NCI-H774 (cell line): ENCODE results near the gene ENTPD7.
"Not testable (repeated sequence)": the region's sequence is repeated elsewhere in the genome, so short reads cannot be mapped to it uniquely, and the experiment has no call there.

Experiments used
- DNase-seq: peaks from one replicate; lab custom pipeline; 2025; lab: John Stamatoyannopoulos, UW

Gene ENTPD7

DNA sequence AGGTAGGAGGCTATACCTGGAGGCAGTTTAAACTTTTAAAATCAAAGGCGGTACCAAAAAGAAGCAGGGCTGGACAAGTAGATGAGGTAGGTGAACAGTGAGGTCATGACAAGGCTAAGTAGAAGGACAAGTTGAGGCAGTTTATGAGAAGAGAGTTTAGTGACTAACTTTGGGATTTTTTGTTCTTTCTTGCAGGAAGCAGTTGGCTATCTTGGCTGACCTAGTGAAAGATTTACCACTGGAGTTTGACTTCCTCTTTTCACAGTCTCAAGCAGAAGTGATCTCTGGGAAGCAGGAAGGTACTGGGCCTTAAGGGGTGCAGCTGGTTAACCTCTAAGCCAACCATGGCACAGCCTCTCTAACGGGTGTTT, 26.3 kb downstream of the ENTPD7 start:
- DNase-seq: no peak

- no peak for DNase-seq
Observed at GRCh38 chr10:99689461-99689860, 30.2 kb downstream of the ENTPD7 start.

- DNase-seq: no peak
Observed at GRCh38 chr10:99693933-99694583, 34.7 kb downstream of the ENTPD7 start.

DNA sequence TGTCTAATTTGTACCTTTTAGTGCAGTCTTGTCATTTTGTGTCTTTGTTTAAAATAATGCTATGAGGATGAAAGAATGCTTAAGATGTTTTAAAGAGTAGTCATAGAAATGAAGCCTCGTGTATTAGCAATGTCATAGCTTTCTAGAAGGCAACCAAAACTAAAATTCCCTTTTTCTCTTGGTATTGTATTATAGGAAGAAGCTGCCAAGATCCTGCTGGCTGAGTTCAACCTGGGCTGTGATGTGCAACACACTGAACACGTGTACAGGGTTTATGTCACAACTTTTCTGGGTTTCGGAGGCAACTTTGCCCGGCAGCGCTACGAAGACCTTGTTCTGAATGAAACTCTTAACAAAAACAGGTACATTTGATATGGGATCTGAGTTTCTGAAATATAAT, 36.5 kb downstream of the ENTPD7 start:
- DNase-seq: no peak

GRCh38 chr10:99698504-99699080, 39.3 kb downstream of the ENTPD7 start:
- no peak for DNase-seq

DNA sequence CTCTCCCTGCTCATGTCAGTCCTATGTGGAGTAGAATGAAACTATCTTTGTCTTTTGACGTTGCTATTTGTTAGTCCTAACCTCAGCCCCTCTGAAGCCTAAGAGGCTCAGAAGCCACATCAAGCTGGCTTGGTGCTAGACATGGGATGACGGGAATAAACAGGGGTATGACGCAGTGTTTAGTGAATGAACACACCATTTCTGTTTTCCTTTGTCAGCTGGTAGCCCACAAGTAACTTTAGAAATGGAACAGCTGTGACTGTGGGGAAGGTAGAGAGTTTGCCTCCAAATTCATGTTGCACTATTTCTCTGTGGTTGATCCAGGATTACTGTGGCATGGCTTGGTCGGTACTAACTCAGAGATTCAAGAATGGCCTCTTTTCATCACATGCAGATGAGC, 41.3 kb downstream of the ENTPD7 start:
- no peak for DNase-seq

- DNase-seq: no peak
Observed at GRCh38 chr10:99708428-99709012, 49.2 kb downstream of the ENTPD7 start.

DNA sequence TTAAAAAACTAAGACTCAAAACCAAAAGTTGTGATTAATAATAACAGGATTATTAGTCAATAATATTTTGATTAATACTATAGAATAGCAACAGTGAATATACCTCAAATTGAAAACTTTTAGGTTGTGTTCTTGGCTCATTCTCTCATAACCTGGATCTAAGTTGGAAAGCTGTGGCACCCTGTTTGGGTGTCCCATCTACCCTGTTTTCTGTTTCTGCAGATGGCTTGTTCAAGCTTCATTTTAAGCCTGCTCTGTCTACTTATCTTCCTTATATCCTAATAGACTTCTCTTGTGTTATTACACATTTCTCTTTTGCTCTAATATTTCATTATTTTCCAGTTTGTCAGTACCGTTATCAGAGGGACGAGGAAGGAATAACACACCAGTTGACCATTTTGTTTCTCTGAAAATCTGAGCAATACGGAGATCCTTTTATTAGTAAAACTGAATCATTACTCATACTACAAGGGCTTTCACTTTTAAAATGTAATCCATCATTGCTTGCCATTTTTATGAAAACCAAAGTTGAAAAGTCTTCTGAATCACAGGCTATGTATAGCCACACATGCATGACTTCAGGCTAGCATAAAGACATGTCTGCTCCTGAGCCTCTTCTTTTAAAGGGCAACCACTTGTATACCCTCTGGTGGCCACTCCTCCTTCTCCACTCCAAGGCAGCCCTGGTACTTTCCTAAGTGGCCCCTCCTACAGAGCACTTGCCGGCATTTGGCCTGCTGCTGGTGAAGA, 50.3 kb downstream of the ENTPD7 start:
- no peak for DNase-seq

- DNase-seq: no peak
Observed at GRCh38 chr10:99711129-99711719, 51.9 kb downstream of the ENTPD7 start.

DNA sequence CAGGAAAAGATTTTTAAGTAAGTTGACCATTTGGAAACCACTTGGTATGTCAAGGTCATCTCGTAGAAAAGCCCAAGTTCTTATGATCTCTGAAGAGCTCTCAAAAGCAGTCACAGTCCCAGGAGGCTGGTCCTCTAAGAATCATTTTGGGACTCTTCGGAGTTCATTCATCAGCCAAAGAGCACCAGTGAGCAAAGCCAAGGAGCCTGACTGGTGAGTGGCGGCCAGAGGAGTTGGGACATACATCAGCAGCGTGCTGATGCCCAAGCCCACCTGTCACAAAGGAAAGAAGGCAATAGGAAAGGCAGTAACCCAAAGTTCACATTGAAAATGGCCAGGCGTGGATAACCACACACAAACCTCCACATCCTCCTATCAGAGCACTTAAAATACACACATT, 55.1 kb downstream of the ENTPD7 start:
- DNase-seq: no peak

DNA sequence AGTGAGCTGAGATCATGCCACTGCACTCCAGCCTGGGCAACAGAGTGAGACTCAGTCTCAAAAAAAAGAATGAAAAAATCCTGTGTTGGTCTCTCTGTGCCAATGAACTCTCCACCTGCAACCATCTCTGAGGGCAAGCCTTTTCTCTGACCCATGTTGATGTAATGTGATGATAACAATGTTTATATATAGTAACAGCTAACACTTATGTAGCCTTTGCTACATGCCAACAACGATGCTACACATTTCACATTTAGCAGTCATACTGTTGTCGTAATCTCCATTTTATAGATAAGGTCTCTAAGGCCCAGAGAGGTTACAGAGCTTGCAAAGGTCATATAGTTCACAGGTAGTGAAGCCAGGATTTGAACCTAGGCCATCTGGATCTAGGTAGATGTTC, 61.1 kb downstream of the ENTPD7 start:
- no peak for DNase-seq

DNA sequence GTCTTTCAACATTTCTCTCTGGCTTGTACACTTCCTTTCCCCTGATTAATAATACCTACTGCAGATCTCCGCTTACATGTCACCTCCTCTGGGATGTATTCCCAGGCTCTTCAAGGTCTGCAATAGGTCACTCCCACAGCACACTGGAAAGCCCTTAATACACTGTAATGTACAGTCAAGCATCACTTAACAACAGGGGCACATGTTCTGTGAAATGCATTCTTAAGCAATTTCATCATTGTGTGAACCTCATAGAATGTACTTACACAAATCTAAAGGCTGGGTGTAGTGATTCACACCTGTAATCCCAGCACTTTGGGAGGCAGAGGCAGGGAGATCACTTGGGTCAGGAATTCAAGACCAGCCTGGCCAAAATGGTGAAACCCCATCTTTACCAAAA, 70.7 kb downstream of the ENTPD7 start:
- DNase-seq: no peak

GRCh38 chr10:99731306-99732032, 72.2 kb downstream of the ENTPD7 start:
- no peak for DNase-seq

- DNase-seq: peak; percentile 86
Observed at GRCh38 chr10:99732033-99732842, 72.9 kb downstream of the ENTPD7 start, which contains the start of the genes COX15 and CUTC. COX15 (minus strand) TSS chr10:99732127; CDS start chr10:99732049, 78 bp downstream. CUTC (plus strand) TSS chr10:99732234; CDS start chr10:99732349, 115 bp downstream.

GRCh38 chr10:99733366-99733765, 74.1 kb downstream of the ENTPD7 start:
- DNase-seq: no peak

DNA sequence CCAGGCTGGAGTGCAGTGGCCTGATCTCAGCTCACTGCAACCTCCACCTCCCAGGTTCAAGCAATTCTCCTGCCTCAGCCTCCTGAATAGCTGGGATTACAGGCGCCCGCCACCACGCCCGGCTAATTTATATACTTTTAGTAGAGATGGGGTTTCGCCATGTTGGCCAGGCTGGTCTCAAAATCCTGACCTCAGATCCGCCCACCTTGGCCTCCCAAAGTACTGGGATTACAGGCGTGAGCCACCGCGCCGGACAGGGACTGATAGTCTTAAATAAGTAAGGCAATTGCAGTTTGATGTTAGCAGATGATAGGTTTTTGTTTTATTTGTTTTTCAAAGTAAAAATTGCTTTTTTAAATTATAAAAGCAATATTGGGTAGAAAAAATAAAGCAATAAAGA, 74.8 kb downstream of the ENTPD7 start:
- DNase-seq: not testable (repeated sequence)

GRCh38 chr10:99740260-99740659, 81.0 kb downstream of the ENTPD7 start:
- no peak for DNase-seq

DNA sequence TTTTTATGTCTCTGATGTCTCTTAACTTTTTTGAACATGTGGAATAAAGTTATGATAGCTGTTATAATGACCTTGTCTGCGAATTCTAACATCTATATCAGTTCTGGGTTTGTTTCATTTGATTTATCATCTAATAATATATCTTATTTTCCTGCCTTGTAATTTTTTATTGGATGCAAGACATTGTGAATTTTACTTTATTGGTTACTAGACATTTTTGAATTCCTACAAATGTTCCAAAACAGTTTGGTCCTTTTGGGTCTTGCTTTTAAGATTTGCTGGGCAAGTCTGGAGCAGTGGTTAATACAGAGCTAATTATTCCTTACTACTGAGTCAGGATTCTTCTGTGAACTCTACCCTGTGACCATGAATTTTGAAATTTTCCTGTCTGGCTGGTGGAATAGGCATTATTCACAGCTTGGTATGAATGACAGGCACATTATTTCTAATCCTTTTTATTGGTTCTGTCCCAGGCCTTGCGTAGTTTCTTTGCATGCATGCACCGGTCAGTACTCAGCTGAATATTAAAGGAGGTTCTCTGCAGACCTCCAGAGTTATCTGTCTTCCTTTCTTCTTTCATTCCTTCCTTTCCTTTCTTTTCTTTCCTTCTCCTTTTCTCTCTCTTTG, 81.7 kb downstream of the ENTPD7 start:
- no peak for DNase-seq

DNA sequence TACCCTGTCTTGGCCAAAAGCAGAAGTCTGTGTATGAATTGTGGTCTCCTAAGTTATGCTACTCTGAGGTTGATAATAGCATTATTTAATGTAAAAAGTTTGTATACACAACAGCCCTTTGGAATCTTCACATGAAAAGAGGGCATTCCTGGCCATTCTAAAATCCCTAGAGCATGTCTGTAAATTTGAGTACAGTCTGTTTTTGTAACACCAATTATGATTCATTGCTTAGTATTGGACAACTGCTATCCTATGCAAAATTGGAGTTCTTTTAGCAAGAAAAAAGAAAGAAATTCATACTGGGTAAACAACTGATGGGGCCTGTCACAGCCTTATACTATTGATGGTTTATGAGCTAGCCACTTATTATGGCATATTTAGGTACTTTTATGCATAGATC, 82.9 kb downstream of the ENTPD7 start:
- DNase-seq: no peak

GRCh38 chr10:99742701-99743100, 83.4 kb downstream of the ENTPD7 start:
- no peak for DNase-seq
